Astrocyte of the hippocampus (primary cell): ENCODE data around the gene CRYGC.
A peak's percentile ranks its signal among the peaks of the same experiment; 100 is the strongest.

Experiments
- DNase-seq: peaks from one replicate; pipeline ENCODE4 v3.0.0; 2011; ENCODE audit warnings: low read depth, low spot score

Gene CRYGC, protein sequence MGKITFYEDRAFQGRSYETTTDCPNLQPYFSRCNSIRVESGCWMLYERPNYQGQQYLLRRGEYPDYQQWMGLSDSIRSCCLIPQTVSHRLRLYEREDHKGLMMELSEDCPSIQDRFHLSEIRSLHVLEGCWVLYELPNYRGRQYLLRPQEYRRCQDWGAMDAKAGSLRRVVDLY

DNA sequence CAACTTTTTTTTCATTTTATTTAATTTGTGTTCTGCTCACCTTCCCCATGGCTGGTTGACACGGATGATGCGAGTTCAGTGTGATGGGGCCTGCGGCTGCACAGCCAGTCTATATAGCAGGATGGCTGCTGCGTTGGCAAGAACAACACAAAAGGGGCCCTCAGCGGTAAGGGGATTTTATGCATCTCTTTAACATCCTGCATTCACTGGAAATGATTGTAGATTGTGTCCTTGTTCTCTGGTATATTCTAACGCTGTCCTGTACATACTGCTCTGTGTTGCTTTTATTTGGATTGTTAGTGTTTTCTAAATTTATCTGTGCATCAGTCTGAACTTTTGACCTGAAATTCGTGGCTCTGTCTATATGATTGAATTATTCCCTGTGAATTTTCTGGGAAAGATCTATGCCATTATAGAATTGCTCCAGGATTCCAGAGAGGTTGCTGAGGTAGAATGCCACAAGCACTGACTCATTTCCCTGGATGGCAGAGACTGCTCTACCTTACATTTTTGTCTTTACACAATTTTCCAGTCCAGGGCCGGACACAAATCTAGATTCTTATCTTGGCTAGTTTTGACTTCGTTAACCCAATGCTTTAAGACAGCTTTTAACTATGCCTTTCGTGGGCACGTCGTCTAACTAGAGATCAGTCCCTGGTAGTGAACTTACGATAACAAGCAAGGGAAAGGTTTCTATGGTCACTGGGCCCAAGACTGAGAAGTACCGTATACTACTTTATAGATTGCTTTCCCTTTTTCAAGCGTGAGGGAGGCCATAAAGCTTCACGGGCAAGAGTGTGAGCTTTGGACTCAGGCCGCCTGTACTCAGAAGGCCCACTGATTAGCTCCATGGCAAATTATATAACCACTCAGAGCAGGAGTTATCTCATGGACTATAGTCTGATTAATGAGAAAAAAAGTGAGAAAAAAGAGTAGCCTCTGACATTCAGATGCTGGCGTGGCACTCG lies at the start of gene CRYGC:
Gene CRYGC (minus strand): TSS at position 85 of the 968 bp plus-strand sequence. CDS start 36 bp downstream, at position 49.
- DNase-seq = peak; percentile 72

DNA sequence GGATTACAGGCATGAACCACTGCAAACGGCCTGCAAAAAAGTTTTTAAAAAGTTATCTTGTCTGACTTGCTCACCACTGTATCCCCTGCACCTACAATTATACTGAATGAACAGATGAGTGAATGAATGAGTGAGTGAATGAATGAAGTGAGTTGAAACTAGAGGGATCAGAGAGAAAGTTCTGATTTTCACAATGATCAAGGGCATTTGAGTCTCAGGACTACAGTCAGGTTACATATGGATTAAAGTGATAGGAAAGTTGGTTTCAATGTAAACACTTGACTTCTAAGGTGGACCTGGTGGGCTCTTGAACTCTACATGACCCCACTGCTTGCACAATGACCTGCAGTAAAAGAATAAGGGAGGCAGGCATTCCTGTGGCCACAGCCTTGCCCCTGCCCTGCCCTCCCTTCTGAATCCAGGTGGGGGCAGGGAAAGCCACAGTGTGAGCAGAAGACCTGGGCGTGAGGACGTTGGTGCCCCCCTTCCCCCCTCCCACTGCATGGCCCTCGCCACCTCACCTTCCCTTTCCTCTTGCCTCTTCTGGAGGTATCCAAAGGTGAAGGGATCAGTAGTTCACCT lies 49.5 kb upstream of the CRYGC start:
- DNase-seq = peak; percentile 56

DNA sequence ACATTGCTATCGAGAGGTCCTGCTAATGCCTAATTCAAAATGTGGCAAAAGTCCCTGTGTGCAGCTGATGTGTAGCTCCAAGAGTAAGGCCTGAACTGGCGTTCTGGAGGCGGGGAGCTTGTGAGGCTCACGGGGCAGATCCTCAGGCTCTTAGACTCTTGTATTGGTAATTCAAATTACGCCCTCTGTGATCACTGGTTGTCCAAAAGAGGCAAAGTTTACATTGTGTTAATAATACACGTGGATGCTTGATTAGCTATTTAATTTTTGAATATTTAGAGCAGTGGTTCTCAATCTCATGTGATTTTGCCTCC lies 46.2 kb upstream of the CRYGC start:
- DNase-seq = no peak

- DNase-seq = peak; percentile 91
Measured at GRCh38 chr2:208175069-208175839, 45.6 kb upstream of the CRYGC start.

GRCh38 chr2:208174144-208174543 lies 44.5 kb upstream of the CRYGC start:
- DNase-seq = no peak

DNA sequence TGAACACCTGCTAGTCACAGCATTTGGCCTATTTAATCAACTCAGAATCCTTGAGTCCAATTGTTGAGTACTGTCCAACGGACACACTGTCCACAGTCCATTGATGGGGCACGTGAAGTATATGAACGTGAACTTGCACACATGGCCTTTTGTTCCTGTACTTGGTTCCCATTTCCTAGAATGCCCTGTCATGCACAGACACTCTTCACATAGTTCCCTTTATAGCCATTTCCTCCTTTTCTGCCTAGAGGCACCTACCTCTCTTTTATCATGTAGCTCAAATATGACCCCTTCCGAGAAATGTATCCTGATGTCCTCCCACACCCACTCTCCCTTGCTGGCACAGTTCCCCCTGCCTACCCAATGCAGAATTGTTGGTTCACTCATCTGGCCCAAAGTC lies 42.5 kb upstream of the CRYGC start:
- no peak for DNase-seq

DNA sequence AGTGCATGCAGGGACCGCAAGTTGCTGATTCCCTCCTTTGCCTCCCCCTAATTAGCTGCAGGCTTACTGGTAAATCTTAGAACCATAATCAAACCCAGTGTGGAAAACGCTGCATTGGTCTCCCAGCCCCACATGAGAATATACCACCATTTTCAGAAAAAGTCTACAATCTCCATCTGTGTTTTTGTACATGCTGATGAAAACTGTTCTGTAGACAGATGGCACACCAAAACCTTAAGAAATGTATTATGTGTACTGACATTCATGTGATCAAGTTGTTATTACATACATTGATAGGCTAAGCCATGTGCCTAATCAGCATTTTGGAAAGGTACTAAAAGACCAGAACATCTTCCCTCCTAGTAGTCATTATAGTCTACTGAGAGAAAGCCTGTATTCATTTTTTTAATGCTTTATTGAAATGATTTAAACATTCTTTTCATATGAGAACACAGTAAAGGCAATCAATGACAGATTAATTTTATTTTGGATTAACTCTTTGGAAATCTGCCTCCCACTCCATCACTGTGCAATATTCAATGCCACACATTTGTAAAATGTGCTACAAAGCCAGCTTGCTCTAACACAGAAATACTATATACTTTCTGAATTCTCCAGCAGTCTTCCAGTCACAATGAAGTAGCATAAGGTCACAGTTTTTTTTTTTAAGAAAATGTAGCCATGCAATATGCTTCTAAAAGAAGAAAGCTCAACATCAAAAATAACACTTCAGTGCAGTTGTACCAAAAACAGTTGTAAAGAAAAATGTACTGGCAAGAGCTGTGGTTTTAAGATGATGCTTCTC lies 35.5 kb upstream of the CRYGC start:
- no peak for DNase-seq

GRCh38 chr2:208163489-208163888 lies 33.9 kb upstream of the CRYGC start, which contains the start of gene CRYGA:
CRYGA (minus strand) TSS chr2:208163589; CDS start chr2:208163556, 33 bp downstream.
- DNase-seq = no peak

- DNase-seq = no peak
Measured at GRCh38 chr2:208156439-208156838, 26.8 kb upstream of the CRYGC start.

DNA sequence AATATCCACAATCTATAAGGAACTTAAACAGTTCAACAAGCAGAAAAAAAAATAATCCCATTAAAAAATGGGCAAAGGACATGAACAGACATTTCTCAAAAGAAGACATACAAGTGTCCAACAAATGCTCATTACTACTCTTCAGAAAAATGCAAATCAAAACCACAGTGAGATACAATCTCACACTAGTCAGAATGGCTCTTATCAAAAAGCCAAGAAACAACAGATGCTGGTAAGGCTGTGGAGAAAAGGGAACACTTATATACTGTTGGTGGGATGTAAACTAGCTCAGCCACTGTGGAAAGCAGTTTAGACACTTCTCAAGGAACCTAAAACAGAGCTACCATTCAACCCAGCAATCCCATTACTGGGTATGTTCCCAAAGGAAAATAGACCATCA lies 23.5 kb upstream of the CRYGC start:
- no peak for DNase-seq

GRCh38 chr2:208150956-208151355 lies 21.3 kb upstream of the CRYGC start:
- DNase-seq = no peak

DNA sequence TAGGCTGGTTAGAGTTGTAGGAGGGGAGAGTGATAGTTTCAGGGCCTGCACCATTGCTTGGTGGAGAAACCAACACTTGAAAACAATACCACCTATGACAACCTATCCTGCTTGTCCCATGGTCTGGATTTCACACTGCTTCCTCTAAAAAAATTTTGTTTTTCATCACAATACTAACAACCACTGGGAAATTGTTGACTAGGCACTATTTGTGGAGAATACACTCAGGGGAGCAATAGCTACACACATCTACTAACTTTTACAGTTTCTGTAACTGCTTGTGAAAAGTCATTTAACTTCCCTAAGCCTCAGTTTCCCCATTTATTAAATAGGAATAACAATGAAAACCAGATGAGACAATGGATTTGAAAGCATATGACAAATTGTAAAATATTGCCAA lies 20.5 kb upstream of the CRYGC start:
- DNase-seq = no peak

GRCh38 chr2:208148803-208149202 lies 19.2 kb upstream of the CRYGC start:
- DNase-seq = no peak

DNA sequence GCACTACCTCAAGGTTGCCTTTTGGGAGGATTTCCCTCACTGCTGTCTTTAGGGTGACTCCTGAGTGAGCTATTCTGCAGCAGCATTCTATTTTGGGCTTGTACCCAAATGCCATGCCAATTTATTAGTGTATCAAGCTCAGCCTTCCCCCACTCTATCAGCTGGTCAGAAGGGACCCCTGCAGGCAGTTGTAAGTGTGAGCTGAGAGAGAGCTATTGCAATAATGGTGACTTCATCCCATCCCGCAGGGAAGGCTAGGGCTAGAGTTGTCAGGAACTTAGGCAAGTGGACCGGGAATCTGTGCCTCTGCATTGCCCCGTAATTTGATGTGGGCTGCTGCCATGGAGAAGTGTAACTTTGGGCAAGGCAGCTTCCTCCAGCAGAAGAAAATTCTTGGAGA lies 18.1 kb upstream of the CRYGC start:
- no peak for DNase-seq

DNA sequence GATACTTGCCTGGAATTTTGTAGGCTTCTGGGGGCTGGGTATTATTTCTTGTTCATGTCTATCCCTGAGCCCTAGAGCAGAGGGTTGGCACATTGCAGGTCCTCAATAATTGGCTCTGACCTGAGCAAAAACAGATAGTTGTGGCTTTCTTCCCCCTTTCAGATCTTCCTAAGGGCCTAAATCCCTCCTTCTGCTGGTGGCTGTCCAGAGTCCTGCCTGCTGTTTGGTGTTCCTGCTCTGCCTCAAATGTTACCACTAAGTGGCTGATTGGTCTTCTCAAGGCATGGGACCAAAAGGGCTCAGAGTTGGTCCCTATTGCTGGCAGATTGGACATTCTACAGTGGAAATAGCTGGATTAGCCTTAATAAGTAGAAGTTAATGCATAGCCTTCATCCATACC lies 17.4 kb upstream of the CRYGC start:
- no peak for DNase-seq

DNA sequence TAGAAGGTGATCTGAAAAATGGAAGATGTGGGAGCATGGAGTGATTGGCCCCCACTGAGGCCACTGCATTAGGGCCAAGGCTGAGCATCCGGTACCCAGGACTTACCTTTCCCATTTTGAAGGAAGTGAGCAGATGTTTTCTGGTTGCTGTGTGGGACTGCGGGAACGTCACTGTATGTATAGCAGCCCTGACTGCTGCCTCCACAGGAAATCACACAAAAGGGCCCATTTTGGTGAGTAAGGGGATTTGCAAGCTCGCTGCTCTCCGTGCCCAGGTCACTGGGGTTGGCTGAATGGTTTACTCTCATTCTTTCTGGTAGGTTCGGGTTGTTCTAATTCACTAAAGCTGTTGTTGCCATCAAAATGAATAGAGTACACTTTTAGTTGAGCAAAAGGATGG lies 16.4 kb upstream of the CRYGC start, which contains the start of gene CRYGB:
Gene CRYGB (minus strand): TSS at position 153 of the 400 bp plus-strand sequence. CDS start 38 bp downstream, at position 115.
- DNase-seq = no peak

DNA sequence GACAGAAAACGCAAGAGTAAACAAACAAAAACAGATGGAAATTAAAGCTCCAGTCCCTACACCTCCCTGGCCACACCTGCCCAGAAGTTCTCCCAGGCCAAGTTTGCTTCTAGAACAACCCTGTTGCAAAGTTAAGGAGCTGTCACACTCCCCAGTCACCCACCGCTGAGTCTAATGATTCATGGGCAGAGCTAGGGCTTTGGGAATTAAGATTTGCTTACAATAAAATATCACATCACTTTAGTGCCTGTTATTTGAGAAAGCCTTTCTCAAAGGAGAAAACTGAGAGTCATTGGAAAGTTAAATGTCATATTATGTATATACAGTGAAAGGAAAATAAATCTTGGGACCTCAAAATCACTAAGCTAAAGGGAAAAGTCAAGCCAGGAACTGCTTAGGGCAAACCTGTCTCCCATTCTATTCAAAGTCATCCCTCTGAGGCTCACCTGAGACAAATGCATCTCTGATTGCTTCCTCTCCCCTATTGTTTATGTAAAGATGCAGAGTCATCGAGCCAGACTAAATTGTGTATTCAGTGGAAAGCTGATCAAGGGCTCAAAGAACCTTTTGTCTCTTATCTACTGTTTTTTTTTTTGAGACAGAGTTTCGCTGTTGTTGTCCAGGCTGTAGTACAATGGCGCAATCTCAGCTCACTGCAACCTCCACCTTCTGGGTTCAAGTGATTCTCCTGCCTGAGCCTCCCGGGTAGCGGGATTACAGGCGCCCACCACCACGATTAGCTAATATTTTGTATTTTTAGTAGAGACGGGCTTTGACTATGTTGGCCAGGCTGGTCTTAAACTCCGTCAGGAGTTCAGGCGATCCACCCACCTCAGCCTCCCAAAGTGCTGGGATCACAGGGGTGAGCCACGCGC lies 13.5 kb upstream of the CRYGC start:
- no peak for DNase-seq

- DNase-seq = peak; percentile 49
Measured at GRCh38 chr2:208142240-208142924, 12.8 kb upstream of the CRYGC start.

- no peak for DNase-seq
Measured at GRCh38 chr2:208139447-208139846, 9.8 kb upstream of the CRYGC start.
